Stimulated activated CD8-positive, alpha-beta memory T cell treated with anti-CD3 and anti-CD28 coated beads, Interleukin-4, amount 100 ng/mL, for 24 hours (primary cell): ENCODE data around the gene CLEC2A.
"Not testable (repeated sequence)": the region's sequence is repeated elsewhere in the genome, so short reads cannot be mapped to it uniquely, and the experiment has no call there.

Experiments
- DNase-seq: peaks from one replicate; pipeline ENCODE4 v3.0.0-alpha.2; 2020; ENCODE audit warnings: low read depth

CLEC2A gene

DNA sequence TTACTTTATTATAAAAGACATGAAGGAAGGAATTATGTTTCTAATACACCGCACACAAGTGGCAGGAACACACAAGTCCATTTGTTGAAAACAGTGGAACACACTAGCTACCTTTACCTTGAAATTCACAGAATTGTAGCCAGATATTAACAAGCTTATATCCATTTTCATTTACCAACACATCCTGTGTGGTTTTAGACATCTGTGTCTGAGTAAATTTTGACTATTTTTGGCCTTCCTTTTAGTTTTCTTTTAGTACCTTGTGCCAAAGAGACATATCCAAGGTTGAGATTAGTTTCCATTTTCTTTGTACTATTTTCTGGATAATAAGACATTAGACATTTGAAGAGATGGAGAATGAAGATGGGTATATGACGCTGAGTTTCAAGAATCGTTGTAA lies 50.9 kb downstream of the CLEC2A start, which contains the start of gene KLRF2:
Gene KLRF2 (plus strand): TSS at position 244 of the 400 bp plus-strand sequence. CDS start 107 bp downstream, at position 351.
- no peak for DNase-seq

DNA sequence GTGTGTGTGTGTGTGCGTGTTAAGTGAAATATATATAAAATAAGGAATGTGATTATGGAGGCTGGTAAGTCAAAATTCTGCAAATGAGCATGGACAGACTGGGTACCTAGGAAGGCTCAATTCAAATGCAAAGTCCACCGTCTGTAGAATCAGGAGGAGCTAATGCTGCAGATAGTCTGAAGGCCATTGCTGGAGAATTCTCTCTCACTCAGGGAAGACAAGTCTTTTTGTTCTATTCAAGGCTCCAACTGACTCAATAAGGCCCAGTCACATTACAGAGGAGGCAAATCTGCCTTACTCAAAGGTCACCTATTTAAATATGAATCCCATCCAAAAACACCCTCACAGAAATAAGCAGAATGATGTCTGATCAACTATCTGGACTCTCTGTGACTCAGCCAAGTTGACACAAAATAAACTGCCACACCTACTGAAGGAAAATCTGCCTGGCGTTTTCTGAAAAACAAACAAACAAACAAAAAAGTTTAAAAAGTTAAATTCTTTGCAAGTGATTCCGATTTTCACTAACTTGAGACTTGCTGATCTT lies 51.6 kb downstream of the CLEC2A start:
- no peak for DNase-seq

DNA sequence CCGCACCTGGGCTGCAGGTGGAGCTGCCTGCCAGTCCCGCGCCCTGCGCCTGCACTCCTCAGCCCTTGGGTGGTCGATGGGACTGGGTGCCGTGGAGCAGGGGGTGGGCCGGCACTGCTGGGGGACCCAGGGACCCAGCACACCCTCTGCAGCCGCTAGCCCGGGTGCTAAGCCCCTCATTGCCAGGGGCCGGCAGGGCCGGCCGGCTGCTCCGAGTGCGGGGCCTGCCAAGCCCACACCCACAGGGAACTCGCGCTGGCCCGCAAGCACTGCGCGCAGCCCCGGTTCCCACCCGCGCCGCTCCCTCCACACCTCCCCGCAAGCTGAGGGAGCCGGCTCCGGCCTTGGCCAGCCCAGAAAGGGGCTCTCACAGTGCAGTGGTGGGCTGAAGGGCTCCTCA lies 56.0 kb downstream of the CLEC2A start:
- not testable (repeated sequence) for DNase-seq

DNA sequence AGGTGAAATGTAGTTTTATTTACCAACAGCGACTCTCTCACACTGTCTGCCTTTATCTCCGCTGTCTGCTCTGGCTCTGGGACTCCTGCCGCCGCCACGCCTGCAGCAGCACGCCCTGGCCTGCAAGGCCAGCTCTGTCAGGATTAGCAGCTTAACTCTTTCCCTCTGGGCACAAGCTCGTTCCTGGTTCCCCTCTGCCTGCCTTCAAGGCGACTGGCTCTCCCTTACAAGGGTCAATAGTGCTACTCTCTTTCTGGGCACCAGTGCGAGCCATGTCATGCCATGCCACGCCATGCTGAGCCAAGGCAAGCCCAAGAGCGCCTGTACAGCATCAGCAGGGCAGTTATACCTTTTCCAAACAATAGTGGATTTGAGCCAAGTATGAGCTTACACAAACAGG lies 59.4 kb downstream of the CLEC2A start:
- no peak for DNase-seq

DNA sequence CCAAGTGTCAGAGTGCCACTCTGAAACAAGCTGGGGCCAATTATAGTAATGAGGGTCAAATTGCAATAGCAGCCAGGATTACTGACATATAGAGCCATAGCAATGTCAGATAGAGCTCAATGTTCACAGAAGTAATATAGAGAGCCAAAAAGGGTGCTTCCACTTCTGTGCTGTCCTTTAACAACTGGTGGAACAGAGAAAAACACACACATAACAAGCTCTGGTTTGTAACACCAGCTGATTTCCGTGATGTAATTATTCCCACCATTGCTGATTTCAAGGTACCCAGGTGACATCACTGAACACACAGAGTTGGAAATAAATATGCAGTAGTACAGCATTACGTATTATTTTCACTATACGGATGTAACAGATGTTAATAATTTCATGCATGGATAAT lies 60.0 kb downstream of the CLEC2A start:
- DNase-seq: no peak

DNA sequence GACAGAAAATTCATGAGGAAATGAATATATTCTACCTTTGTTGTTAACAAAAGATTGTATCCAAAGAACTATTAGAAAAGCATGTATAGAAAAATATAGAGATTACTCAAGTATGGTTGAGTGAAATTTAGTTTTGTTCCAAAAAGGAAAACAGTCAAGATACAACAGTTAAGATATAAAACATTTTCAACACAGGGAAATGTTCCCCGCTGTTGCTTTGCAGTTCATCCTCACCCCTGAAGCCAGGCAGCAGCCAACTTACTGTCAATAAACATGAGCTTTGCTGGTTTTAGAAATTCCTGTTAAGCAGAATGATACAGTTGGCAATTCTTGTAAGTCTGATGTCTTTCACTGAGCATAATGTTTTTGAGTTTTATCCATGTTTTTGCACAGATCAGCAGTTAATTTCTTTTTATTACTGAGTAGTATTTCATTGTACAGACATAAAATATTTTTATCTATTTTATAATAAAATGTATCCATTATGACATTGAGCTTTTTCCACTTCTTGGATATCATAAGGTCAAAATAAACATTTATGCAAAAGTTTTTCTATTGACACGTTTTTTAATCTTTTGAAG lies 61.8 kb downstream of the CLEC2A start:
- DNase-seq: no peak

DNA sequence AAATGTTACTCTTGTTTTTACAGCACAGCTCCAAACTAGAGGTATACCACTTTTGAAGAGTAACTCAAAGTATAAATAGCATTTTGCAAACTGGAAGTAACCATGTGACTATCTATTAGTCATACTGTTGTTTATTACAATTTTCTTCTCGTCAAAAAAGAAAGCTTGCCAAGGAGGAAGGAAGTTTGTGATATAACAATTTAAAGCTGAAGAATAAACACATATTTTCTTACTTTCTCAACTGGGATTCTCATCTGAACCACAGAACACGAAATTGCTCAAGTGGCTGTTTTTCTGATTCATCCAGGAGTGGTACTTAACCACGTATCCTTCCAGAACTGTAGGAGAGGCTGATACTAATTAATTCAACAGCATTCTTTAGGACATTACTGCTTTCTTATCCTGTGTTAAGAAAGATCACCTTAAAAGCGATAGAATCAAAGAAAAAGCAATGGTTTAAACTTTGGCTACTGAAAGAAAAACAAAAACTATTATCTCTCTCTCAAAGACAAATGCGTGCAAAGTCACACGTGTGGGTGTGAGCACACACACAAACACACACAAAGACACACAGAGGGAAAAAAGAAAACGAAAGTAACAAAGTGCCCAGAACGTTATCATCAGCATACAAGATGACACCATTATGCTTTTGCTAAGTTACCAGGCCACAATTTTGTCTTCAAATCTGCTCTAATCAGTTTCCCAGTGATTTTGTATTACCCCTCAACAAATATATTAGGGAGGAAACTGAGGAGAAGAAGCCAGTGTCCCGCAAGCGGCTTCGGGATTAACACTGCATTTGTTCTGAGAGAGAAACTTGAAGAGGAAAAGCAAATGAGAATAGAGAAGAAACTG lies 62.6 kb downstream of the CLEC2A start, which contains the start of gene CLEC2B:
Gene CLEC2B (minus strand): TSS at position 48 of the 855 bp plus-strand sequence.
- DNase-seq: no peak

DNA sequence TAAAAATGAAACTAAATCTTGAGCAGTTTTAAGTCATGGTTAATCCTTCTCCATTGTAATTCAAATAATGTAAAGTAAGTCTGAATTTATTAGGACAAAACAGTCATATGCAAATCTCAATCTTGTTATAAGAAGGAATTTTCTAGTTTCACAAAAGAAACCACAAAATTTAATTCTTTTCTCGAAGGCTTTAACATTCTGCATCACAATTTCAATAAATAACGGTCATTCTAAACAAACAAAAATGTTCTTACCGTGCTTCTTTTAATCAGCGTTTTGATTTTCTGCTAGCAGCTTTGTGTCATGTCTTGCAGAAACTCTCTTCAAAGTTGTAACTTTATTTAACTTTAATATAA lies 63.2 kb downstream of the CLEC2A start:
- no peak for DNase-seq

DNA sequence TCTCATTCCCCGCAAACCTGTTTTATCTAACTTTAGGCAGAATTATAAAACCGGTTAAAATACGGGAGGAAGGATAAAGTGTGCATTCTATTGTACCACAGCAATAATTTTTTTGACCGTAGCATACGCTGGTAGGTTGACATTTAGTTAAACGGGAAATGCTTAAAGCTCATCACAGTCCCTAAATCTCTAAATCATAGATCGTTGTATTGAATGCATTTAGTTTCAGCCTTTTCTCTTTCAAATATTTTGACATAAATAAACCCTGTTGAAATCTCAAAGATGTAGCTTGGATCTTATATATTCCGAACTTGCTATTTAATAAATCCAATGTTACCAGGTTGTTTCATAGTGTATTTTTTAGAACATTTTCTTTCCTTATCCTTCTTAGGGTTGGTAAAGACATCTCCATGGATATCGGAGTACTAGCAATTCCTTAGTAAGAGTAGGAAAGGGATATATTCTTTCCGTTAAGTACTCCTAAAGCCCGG lies 63.8 kb downstream of the CLEC2A start:
- no peak for DNase-seq

DNA sequence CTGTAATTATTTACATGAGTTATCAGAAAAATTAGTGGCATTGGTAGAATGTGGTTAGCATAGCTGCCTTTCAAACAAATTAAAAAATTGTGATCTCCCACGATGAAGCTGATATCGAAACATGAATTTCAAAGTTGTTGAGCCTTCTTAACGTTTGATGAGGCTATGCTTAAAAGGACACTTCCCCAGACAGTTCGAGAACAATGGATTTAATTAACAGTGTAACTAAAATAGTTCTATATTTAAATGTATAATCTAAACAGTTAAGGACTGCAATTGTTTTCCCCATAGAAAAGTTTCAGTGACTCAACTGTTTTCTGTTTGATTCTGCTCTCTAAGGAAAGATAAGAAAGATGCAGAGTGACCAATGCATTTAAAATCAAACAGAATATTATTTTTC lies 64.6 kb downstream of the CLEC2A start:
- DNase-seq: no peak

DNA sequence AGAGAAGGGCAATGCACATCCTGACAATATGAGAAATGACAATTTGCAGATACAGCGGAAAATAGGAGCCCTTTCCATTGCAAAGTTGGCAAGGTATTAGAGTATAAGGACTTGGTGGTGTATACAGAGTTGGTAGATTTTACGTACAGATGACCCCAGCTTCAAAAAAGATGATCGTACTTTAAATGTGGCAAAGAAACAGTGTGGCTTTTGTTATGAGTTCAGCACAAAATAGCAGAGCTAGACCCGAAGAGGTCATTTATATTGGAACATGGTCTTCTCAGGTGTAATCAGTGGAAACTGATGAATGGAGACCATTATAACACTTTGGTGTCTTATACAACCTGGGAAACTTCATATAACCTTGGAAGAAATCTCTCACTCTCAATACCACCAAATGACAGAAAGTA lies 65.3 kb downstream of the CLEC2A start:
- DNase-seq: no peak

DNA sequence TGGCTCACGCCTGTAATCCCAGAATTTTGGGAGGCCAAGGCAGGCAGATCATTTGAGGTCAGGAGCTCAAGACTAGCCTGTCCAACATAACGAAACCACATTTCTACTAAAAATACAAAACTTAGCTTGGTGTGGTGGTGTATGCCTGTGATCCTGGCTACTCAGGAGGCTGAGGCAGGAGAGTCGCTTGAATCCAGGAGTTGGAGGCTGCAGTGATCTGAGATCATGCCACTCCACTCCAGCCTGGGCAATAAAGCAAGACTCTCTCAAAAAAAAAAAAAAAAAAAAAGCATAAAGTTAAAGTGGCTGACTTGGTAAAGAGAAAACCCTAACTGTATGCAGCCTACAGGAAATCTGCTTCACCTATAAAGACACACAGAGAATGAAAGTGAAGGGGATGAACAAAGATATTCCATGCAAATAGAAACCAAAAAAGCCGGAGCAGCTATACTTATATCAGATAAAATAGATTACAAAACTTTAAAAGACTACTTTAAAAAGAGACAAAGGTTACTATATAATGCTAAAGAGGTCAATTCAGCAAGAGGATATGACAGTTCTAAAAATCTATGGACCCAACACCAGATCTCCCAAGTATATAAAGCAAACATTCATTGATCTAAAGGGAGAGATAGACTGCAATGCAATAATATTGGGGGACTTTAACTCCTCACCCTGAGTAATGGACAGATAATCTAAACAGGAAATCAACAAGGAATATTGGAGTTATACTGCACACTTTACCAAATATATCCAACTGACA lies 67.1 kb downstream of the CLEC2A start:
- no peak for DNase-seq
